Glomerular endothelial cell (primary cell): ENCODE results near the gene INTS11. TPM values are rescaled to one million over a fixed set of nuclear protein-coding genes. Genes with fewer than 3 reads are reported as not detected.

Source experiments
- DNase-seq: peaks from one replicate; pipeline ENCODE4 v3.0.0-alpha.2; 2011; ENCODE audit warnings: low read depth, low spot score; ENCODE audit errors: extremely low read depth
- total RNA-seq: library from RNA; depleted of rRNA; stranded (reverse); fragments of >200 nt; gene quantifications from 2 replicates; pipeline ENCODE4 v1.2.3, GENCODE V29; 2015

The INTS11 gene
- total RNA-seq, 1 donor from 2014 or later = 110 TPM

DNA sequence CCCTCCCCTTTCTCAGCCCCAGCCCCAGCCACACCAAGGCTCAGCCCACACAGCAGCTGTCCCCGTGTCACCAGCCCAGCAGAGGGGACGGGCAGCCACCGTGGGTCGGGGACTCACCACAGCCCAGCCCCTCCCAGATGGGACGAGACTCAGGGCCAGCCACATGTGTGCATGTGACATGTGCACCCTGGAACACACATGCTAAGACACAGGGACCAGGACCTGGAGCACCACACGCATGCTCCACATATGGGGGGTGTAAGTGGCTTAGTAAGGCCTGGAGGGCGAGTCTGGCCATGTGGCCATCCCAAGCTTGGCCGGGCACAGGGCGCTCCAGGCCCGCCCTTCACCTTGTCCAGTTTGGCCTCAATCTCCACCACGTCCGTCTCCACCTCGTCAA lies 20.7 kb downstream of the INTS11 start:
- DNase-seq = no peak

DNA sequence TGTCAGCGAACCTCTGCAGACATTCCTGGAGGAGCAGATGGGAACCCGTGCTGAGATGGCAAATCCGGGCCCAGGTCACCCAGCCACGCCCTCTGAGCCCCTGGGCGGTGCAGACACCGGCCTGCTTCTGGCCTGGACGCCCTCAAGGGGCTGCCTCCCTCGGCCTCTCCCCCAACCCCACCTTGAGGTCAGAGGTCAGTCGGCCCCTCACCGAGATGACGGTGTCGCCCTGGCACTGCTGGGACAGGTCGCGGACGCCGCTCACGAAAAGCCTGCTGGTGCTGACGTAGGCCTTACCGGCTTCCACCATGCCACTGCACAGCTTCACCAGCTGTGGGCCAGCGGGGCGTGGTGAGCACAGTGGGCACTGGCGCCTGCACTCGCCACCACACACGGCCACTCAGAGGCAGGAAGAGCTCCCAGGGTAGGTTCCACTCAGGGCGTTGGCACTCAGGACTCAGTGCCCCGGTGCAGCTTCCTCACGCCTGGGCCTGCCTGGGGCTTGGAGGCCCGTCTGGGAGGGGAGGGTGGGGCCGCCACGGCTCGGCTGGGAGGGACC lies 21.4 kb downstream of the INTS11 start:
- no peak for DNase-seq

DNA sequence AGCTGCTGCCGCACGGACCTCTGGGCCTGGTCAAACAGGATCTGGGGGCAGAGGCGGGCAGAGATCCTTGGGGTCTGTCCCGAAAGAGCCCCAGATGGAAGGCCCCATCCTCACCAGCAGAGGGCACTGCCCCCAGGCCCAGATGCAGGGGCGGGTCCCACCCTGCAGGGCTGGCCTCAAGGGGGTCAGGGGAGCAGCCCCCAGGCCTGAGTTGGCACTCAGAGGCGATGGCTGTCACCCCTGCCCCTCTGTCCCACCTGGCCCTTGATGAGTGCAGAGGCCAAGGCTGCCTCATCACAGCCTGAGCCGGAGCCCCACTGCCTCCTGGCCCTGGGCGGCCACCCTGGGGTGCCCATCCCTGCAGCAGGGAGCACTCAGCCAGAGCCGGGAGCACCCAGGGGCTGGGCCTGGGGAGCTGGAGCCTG lies 22.4 kb downstream of the INTS11 start:
- DNase-seq = no peak

DNA sequence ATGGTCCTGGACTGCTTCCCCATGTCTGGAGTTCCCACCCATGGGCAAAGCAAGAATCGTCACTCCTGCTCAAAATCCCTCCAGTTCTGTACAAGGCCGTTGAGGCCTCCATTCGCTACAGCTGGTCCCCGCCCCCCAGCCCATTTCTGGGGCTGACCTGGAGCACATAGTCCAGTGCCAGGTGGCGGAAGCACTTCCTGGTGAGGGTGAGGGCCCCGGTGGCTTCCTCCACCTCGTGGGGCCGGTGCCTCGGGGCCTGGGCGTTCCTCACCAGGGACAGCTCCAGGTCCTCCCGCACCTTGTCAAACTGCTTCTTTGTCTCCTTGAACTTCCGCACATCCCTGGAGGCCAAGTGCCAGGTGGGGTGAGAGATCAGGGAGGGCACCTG lies 24.1 kb downstream of the INTS11 start:
- DNase-seq = no peak

DNA sequence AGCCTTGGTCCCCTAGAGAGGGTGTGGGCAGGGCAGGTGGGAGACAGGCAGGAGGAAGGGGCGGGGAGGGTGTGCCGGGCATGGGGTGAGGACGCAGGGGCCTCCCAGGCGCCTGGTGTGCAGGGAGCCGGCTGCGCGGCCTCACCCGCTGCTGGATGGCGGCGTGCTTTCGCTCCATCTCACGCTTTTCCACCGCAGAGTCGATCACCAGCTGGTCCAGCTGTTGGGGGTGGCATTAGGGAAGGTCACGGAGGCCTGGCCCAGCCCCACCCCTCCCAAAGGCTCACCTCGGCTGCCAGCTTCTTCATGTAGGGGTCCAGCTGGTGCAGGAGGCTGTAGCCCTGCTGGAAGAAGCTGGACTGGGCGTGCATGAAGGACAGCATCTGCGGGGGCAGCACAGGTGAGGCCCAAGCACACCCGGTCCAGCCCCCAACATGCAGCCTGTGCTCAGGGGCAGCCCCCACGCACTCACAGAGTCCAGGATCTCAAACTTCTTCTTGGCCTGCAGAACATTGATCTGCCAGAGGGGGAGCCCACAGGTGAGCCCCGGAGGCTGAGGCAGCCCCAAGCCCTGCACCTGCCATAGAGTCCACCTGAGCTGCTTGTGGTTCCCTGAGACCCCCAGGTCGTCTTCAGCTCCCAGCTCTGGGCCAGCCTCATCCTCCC lies 24.6 kb downstream of the INTS11 start:
- no peak for DNase-seq

DNA sequence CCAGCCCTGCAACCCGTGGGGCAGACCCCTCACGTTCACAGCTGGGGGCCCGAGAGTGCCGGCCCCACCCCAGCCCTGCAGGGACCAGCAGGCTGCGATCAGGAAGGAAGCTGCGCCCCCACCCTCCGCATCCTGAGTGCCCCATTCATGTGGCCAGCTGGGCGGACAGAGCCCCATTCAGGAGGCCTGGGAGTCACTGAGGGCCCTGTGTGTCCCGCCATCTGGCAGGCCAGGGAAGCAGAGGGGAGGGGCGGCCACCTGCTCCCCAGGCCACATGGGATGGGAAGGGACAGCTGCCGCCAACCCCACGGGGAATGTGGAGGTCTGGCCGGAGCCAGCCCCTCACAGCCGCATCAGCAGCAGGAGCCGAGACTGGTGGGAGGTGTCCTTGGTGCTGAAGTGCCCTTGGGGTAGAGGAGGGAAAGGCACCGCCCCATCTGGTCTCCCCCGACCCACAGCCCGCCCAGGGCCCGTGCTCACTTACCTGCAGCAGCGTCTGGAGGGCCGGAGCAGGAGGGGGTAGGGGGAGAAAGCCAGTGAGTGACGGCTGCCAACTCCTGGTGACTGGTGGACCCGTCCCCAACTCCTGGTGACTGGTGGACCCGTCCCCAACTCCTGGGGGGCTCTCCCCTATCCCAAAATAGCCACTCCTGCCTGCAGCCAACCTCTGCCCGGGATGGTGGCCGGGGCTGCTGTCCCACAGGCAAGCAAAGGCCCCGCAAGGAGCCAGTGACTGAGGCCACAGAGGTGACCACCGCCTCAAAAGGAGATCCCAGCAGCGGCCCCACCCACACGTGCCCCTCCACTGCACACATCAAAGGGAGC lies 25.4 kb downstream of the INTS11 start:
- no peak for DNase-seq

DNA sequence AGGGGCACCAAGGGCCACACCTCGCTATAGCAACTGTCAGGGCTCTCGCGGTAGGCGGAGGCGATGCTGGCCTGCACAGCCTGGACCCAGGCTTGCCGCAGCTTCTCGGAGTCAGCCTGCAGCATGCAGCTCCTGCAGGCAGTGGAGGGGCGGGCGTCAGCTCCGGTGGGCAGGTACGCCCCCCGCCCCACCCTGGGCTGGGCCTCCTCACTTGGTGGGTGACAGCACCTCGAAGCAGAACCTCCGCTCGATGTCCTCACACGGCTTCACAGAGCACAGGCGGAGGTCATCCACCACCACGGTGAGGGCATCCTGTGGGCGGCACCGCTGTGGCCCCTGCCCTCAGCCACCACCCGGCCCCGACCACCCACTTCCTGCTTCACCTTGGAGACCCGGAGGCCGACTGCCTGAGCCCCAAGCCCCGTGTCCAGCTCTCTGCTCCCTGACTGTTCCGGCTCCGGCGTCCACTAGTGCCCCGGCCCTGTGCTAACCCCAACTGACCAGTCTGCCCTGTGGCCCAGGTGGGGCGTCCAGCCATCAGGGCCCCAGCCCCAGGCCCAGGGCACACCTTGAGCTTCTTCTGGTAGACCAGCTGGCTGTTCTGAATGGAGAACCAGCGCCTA lies 26.5 kb downstream of the INTS11 start:
- DNase-seq = no peak

DNA sequence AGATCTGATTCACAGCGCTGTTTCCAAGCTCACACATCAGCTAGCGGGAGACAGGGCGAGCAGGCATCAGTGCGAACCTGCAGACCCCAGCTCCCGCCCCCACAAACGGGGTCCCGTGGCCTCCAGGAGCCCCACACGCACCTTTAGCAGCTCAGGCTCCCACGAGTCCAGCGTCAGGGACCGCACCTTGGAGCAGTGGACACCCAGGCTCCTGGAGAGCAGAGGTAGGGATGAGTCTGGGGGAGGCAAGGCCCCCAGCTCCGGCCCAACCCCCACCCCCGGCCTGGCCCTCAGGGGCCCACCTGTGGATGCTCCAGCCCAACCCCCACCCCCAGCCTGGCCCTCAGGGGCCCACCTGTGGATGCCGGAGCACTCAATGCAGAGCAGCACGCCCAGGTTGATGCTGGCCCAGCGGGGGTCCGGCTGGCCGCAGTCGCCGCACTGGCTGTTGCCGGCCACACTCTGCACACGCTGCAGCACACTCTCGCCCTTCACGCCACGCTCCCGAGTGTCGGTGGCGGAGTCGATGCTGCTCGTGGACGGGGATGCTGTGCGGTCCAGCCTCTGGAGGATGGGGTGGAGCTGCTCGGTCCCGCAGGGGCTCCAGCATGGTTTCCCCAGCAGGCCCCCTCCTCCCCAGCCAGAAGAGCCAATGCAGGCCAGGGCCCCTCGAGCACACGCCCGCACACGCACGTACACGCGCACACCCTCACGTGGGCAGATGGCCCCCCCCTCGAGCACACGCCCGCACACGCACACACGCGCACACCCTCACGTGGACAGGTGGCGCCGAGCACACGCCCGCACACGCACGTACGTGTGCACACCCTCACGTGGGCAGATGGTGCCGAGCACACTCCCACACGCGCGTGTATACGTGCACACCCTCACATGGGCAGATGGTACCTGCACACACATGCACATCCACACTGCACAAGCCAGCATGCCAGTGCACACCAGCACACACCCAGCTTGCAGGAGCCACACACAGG lies 28.1 kb downstream of the INTS11 start:
- no peak for DNase-seq

DNA sequence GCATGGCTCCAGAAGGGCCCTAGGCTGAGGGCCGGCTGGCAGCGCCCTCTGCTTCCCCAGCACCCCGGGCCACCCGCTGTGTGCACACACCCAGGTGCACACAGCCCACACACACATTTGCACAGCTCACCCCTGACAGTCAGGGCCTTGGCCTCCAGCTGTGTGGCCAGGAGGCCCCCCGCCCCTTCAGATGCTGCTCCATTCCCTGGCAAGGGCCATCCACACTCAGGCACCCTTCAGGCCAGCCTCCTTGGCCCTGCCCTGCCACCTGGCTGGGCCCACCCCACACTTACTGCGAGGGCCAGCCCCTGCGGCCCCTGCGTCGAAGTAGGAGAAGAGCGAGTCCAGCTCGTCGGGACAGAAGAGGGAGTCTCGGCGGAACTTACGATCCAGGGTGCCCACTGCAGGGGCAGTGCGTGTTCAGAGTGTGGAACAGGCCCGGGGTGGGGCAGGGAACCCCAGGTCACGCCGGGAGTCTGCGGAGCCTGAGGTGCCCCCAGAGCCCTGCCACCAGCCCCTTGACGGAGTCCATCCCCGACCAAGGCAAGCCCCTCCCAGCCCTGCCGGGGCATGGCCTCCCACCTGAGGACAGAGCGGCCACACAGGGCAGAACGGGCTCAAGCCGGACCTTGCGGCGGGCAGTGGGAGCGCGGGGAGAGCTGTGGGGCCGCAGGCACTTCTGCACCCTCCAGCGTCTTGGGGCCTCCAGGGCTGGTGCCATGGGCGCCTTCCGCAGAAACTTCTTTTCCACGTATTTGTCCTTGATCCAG lies 29.1 kb downstream of the INTS11 start:
- DNase-seq = no peak

DNA sequence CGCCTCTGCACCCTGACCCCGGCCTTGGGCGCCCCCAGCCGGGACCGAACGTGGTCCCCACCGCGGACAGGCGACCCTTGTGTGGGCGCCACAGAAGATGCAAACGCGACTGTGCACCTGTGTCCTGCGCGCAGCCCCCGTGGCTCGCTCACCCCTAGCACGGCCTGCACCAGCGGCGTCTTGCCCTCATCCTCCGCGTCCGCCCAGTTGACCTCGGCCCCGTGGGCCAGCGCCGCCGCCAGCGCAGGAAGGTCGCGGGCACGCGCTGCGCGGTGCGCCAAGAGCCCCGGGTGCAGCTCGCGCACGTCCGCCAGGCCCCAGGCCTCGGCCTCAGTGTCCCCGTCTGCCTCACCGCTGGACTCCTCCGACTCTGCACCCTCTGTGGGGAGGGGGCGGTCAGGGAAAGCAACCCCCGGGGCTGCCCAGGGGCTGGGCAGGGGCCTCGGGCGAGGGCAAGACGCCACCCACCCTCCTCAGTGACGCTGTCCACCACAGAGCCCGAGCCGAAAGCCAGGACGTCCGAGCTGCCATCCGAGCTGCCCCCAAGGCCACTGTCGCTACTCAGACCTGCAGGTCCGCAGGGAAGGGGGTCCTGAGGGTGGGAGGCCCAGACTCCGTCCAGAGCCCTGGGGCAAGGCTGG lies 30.1 kb downstream of the INTS11 start:
- no peak for DNase-seq

DNA sequence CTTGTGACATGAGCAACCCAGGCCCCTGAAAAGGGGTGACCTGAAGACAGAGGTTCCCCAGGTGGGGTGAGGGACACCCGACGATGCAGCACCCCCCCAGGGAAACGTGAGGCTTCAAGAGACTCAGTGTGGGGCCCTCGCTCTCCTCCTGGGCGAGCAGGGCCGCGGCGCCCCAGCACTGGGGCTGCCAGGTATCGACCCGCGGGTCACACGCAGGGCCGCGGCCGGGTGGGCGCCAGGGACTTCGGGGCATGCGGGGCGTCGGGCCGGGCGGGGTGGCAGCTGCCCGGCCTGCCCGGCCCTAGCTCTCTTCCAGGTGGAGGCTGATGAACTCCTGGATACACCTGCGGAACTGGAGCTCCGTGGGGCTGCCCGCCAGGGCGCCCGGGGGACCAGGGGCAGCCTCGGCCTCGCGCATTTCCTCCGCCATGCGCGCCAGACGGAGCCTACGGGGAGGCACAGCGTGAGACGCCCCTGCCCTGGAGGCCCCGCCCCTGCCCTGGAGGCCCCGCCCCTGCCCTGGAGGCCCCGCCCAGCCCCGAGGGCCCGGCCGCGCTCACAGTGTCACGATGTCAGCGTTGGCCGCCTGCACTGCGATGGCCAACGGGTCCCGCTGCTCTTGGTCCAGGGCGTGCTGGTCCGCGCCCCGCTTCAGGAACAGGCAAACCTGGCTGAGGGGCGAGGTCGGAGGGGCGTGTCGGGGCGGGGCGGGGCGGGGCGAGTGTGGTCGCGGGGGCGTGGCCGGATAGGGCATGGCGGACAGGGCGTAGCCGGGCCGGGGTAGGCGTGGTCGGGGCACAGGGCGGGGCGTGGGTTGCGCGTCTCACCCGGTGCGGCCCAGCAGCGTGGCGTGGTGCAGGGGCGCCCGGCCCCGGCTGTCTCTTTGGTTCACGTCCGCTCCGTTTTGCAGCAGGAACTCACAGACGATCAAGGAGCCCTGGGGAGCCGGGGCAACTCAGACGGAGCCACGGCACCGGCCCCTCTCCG lies 30.9 kb downstream of the INTS11 start:
- no peak for DNase-seq

DNA sequence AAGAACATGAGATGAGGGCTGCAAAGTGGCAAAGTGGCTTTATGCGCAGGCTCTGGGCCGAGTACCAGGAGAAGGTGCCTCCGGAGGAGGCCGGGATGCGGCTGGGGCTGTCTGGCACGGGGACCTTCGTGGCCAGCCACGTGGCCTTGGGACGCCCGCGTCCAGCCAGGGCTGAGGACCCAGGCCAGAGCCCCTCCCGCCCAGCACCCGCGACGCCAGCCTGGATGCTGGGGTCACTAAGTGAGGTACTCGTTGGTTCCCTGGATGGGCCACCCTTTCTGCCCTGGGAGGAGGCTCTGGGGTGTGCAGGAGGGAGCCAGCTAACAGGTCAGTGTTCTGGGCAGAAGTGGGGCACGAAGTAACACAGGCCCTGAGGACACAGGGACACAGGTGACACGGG lies 31.6 kb downstream of the INTS11 start:
- no peak for DNase-seq

DNA sequence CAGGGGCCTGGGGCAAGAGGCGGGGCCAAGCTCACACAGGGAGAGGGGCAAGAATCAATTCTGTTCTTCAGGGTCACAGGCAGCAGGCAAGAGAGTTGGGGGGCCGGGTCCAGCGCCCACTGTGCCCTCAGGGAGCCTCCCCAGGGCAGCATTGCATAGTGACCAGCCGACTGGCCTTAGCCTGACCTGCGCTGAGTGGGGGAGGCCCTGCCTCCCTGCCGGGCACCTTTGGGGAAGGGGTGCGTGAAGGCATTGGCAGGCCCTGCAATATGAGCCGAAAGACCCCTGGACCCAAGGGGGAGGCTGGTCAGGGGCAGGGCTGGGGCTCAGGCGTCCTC lies 32.0 kb downstream of the INTS11 start:
- no peak for DNase-seq

DNA sequence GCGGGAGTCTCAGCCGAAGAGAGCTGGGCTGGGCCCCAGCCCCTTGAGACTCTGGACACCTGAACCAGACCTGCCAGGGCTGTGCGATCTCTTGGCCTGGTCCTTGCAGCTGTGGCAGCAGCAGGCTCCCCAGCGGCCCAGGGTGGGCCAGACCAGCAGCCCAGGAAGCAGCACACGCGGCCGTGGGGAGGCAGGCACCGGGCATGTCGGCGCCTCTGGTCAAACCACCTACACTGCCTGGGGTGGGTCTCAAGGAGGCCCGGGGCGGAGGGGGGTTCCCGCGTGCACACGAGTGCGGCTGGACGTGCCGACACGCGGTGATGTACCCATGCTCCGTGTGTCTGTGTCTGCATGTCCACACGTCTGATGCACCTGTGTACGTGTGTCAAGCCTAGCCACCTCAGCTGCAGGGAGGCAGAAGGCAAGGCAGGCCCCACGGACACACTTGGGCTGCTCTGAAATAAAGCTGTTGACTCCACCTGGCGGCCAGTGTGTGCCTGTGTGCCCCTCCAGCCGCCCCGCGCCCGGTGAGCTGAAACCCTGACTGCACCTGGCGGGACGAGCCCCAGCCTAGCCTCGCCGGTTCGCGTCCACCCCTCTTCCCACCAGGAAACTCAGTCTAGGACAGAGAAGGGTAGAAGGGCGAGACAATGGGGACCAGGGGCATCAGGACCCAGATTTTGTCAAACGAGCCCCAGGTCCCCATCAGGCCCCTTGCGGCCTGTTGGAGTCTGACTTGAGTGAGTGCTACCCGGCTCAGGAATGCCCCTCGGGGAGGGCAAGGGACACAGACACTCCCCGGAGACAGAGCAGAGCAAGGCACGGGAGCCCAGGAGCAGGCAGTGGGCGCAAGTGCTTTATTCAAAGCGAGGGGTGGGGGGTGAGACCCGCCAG lies 32.7 kb downstream of the INTS11 start:
- no peak for DNase-seq

DNA sequence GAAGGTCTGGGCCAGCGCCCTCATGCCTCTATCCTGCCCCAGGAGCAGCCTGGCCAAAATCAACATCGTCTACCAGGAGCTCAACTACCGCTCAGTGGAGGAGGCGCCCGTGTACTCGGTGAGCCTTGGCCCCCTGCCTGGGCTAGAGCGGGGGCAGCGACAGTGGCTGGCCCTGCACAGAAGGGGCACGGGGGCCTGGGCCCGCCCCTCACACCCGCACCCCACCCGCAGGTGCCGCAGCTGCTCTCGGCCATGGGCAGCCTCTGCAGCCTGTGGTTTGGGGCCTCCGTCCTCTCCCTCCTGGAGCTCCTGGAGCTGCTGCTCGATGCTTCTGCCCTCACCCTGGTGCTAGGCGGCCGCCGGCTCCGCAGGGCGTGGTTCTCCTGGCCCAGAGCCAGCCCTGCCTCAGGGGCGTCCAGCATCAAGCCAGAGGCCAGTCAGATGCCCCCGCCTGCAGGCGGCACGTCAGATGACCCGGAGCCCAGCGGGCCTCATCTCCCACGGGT lies 33.4 kb downstream of the INTS11 start:
- no peak for DNase-seq

DNA sequence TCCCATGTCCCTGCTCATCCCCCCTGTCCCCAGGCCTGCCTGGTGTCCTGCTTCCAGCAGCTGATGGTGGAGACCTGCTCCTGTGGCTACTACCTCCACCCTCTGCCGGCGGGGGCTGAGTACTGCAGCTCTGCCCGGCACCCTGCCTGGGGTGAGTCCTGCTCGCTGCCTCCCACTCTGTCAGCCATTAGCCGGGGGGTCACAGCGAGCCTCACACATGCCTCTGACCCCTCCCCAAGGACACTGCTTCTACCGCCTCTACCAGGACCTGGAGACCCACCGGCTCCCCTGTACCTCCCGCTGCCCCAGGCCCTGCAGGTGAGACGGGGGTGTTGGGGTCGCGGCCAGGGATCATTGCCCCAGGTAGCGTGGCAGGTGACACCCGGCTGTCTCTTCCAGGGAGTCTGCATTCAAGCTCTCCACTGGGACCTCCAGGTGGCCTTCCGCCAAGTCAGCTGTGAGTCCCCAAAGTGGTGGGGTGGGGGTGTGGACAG lies 34.2 kb downstream of the INTS11 start:
- DNase-seq = no peak
